A673 (cell line): Measurements from ENCODE around the gene TAF3. TPM values are rescaled to one million over a fixed set of nuclear protein-coding genes. Genes with fewer than 3 reads are reported as not detected.
A peak's percentile ranks its signal among the peaks of the same experiment; 100 is the strongest.

Source experiments
- BruUV-seq: library from RNA; stranded (reverse); fragments of 400-500 nt; replicated peaks from 2 replicates; lab custom pipeline; 2021; lab: Mats Ljungman, UMichigan
- CTCF ChIA-PET: fragments of 300-600 bp; sonication (Branson Sonifier 250); formaldehyde crosslinking; loops from one replicate; lab custom pipeline; 2022; ENCODE audit warnings: antibody characterized with exemption; lab: Charles Lee
- POLR2A ChIA-PET: fragments of 300-600 bp; sonication (Branson Sonifier 250); formaldehyde crosslinking; loops from one replicate; lab custom pipeline; 2022; ENCODE audit warnings: antibody characterized with exemption; ENCODE audit not compliant: low non-redundant PET; lab: Charles Lee
- DNase-seq: peaks from one replicate; pipeline ENCODE4 v3.0.0-alpha.2; 2015; ENCODE audit warnings: low spot score
- H3K27ac ChIP-seq: fragments of 200-600 bp; sonication (generic); 2 replicates; pipeline ENCODE4 v1.5.1; 2016; ENCODE audit warnings: mixed run types, low read depth, mild to moderate bottlenecking, mixed read lengths, antibody characterized with exemption, low read length; ENCODE audit not compliant: poor library complexity, severe bottlenecking
- H3K27me3 ChIP-seq: fragments of 200-600 bp; sonication (generic); replicated peaks from 2 replicates; pipeline ENCODE4 v1.6.1; 2017; ENCODE audit warnings: mixed run types, low read depth, mild to moderate bottlenecking, mixed read lengths, antibody characterized with exemption, low read length; ENCODE audit not compliant: insufficient read depth, poor library complexity
- H3K36me3 ChIP-seq: fragments of 200-600 bp; sonication (generic); 2 replicates; pipeline ENCODE4 v1.6.1; 2016; ENCODE audit warnings: mixed run types, mild to moderate bottlenecking, mixed read lengths, antibody characterized with exemption, low read length; ENCODE audit not compliant: insufficient read depth, poor library complexity, severe bottlenecking
- H3K4me1 ChIP-seq: fragments of 200-600 bp; sonication (generic); 2 replicates; pipeline ENCODE4 v1.6.1; 2017; ENCODE audit warnings: mixed run types, mild to moderate bottlenecking, mixed read lengths, antibody characterized with exemption, low read length; ENCODE audit not compliant: insufficient read depth, poor library complexity, severe bottlenecking
- H3K4me3 ChIP-seq: fragments of 200-600 bp; sonication (generic); 2 replicates; pipeline ENCODE4 v1.5.1; 2016; ENCODE audit warnings: low read depth, mixed run types, mild to moderate bottlenecking, mixed read lengths, low read length; ENCODE audit not compliant: poor library complexity, severe bottlenecking
- H3K9me3 ChIP-seq: fragments of 200-600 bp; sonication (generic); 2 replicates; pipeline ENCODE4 v1.6.1; 2016; ENCODE audit warnings: mixed run types, low read depth, mild to moderate bottlenecking, mixed read lengths, antibody characterized with exemption, low read length; ENCODE audit not compliant: poor library complexity, severe bottlenecking
- CTCF ChIP-seq: fragments of 300-800, 200-600 bp; sonication (generic); conservative IDR thresholded peaks from 2 replicates; pipeline ENCODE4 v1.5.1; 2017; ENCODE audit warnings: low read depth, mild to moderate bottlenecking, antibody characterized with exemption, low read length, moderate library complexity, mixed read lengths
- EZH2 ChIP-seq: fragments of 200-600 bp; sonication (generic); IDR thresholded peaks from 2 replicates; pipeline ENCODE4 v1.6.1; 2017; ENCODE audit warnings: borderline replicate concordance, low read depth, mild to moderate bottlenecking, mixed read lengths, antibody characterized with exemption, low read length; ENCODE audit not compliant: poor library complexity, severe bottlenecking
- intact Hi-C: fragments of 100-400 bp; cut with micrococcal nuclease; formaldehyde crosslinking; loops from one replicate; pipeline ENCODE4 v1.10.0; 2022; ENCODE audit not compliant: unreplicated experiment
- total RNA-seq: library from RNA; stranded (reverse); gene quantifications from 2 replicates; pipeline ENCODE4 v1.2.3, GENCODE V29; 2021

TAF3 gene
- total RNA-seq, 1 experiment from 2014 or later: 14.0 TPM

GRCh38 chr10:7819121-7819460 lies 786 bp downstream of the TAF3 start:
- Histone ChIP-seq H3K9me3 (no peaks in the 10 kb centered on the region), H3K4me3 (peak overlapping the region; percentile 92), H3K27me3 (no peaks in the 10 kb centered on the region), H3K36me3 (peaks cover under 1% of the 10 kb centered on the region), H3K4me1 (peaks cover 7% of the 10 kb centered on the region), H3K27ac (peak overlapping the region; percentile 79)
- peak; percentile 48 for DNase-seq
- BruUV-seq: no TSS peak
- POLR2A ChIA-PET: no interaction called here
- intact Hi-C loops: no loop called here
- CTCF ChIA-PET: no interaction called here
- TF ChIP-seq EZH2 (no peak), CTCF (peak; percentile 35)

DNA sequence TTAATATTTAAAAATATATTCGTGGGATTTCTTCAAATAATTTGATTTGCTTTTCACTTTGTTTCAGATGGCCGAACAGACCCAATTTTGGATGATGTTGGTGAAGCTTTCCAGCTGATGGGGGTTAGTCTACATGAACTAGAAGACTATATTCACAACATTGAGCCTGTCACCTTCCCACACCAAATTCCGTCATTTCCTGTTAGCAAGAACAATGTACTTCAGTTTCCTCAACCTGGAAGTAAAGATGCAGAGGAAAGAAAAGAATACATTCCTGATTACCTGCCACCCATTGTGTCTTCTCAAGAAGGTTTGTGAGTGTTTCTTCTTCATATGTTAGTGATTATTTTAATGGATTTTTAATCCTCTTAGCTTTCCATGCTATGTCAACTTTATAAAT lies 5.9 kb downstream of the TAF3 start:
- ChIA-PET CTCF (no interaction called here), POLR2A (no interaction called here)
- no peaks in the 10 kb centered on the region for H3K27me3 ChIP-seq
- BruUV-seq: no TSS peak
- intact Hi-C loops: no loop called here
- H3K9me3 ChIP-seq: no peaks in the 10 kb centered on the region
- no peak for TF ChIP-seq EZH2
- no peak for TF ChIP-seq CTCF
- H3K4me1 ChIP-seq: peaks cover 7% of the 10 kb centered on the region
- no peak overlapping the region for H3K4me3 ChIP-seq
- no peak for DNase-seq
- H3K36me3 ChIP-seq: peaks cover 17% of the 10 kb centered on the region
- no peak overlapping the region for H3K27ac ChIP-seq

GRCh38 chr10:7826971-7827370 lies 8.7 kb downstream of the TAF3 start:
- H3K36me3 ChIP-seq: peaks cover 17% of the 10 kb centered on the region
- BruUV-seq: no TSS peak
- no peaks in the 10 kb centered on the region for H3K9me3 ChIP-seq
- peak; percentile 15 for DNase-seq
- H3K27me3 ChIP-seq: no peaks in the 10 kb centered on the region
- ChIA-PET CTCF (interaction anchor here (0.6 kb wide), 1 partner anchor 45 kb away, joined by 3 read pairs; no protein-coding TSS in a partner anchor), POLR2A (no interaction called here)
- TF ChIP-seq EZH2 (no peak), CTCF (no peak)
- H3K4me1 ChIP-seq: no peaks in the 10 kb centered on the region
- H3K27ac ChIP-seq: no peak overlapping the region
- intact Hi-C loops: no loop called here
- no peak overlapping the region for H3K4me3 ChIP-seq
